C4-2B (cell line): Measurements from ENCODE around the gene SEMA3C.

Experiments used
- ZFX ChIP-seq: fragments of 450-650 bp; IDR thresholded peaks from 2 replicates; pipeline ENCODE4 v1.6.1; 2017
- TF ChIP-seq, protein P1 (sequence below): fragments of 450-650 bp; conservative IDR thresholded peaks from 2 replicates; pipeline ENCODE4 v1.5.1; 2017; ENCODE audit warnings: mild to moderate bottlenecking

DNA sequence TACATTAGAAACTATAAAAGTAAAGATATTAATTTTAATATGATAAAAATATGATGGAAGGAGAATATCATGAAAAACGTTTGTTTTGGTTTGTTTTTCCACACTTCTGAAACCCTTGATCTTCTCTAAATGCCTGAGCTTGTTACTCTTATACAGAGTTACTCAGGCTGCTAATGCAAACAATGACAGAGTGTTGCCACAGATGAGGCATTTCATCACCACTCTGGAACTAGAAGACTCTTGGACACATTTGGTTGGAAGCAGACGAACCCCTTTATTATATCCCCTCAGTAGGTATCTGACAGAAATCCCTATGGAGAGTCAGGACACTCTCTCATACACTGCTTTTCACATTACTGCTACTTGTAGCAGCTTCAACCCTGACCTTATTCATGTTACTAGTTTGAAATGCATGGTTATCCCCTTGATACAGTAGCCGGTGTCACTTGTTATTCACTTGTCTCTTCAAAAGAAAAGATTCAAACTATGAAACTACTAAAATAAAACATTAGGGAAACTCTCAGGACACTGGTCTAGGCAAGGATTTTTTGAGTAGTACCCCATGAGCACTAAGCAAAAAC is 66.9 kb downstream of the SEMA3C start:
- TF ChIP-seq, protein P1, sequence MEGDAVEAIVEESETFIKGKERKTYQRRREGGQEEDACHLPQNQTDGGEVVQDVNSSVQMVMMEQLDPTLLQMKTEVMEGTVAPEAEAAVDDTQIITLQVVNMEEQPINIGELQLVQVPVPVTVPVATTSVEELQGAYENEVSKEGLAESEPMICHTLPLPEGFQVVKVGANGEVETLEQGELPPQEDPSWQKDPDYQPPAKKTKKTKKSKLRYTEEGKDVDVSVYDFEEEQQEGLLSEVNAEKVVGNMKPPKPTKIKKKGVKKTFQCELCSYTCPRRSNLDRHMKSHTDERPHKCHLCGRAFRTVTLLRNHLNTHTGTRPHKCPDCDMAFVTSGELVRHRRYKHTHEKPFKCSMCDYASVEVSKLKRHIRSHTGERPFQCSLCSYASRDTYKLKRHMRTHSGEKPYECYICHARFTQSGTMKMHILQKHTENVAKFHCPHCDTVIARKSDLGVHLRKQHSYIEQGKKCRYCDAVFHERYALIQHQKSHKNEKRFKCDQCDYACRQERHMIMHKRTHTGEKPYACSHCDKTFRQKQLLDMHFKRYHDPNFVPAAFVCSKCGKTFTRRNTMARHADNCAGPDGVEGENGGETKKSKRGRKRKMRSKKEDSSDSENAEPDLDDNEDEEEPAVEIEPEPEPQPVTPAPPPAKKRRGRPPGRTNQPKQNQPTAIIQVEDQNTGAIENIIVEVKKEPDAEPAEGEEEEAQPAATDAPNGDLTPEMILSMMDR = no peak
- TF ChIP-seq ZFX = no peak
